Sigmoid colon (tissue), 4 donors: ENCODE measurements around the gene LGALS3.

Source experiments
- EP300 ChIP-seq, 4 donors: sonication (generic); formaldehyde crosslinking; IDR thresholded peaks; one replicate each; pipeline ENCODE4 v1.6.1; 2017; ENCODE audit warnings: antibody characterized with exemption in 4 of 4
- POLR2A ChIP-seq, 2 donors: fragments of 450-650 bp; IDR thresholded peaks; one replicate each; pipeline ENCODE4 v1.6.1; 2016; ENCODE audit warnings: antibody characterized with exemption in 2 of 2, mild to moderate bottlenecking in 2 of 2, moderate library complexity in 2 of 2
- TF ChIP-seq, protein P1 (sequence below), 4 experiments: fragments of 450-650 bp in 3 of 4; fragments of 200-600 bp in 1 of 4; IDR thresholded peaks; one replicate each; pipeline ENCODE4 v1.5.1; 2016 to 2019; ENCODE audit warnings: antibody characterized with exemption in 4 of 4, mild to moderate bottlenecking in 3 of 4, moderate library complexity in 2 of 4

DNA sequence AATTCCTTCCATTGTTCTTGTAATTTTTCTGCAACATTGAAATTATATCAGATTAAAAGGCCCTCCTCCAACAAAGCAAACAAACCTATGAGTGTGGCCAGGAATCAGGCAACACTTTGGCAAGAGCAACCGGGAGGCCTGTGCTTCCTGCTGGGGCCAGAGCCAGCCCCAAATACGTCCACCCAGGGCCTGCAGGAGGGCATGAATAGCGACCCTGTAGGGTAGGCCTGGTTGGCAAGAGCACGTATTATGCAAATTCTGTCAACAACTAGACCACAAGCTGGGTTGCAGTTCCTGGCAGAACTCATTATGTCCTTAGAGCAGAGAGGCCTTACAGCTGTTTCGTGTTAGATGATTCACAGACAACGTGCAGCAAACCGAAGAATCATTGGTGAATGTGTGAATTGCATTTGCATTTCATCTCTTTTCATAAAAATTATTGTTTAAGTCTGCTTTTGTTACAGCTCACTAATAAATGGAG, 26.9 kb upstream of the LGALS3 start:
- TF ChIP-seq POLR2A (IDR thresholded peaks at IDR 0.05) (no peak), EP300 (IDR thresholded peaks at IDR 0.05) (peak in 1 of 4 donors; percentile 4)
- TF ChIP-seq, protein P1, sequence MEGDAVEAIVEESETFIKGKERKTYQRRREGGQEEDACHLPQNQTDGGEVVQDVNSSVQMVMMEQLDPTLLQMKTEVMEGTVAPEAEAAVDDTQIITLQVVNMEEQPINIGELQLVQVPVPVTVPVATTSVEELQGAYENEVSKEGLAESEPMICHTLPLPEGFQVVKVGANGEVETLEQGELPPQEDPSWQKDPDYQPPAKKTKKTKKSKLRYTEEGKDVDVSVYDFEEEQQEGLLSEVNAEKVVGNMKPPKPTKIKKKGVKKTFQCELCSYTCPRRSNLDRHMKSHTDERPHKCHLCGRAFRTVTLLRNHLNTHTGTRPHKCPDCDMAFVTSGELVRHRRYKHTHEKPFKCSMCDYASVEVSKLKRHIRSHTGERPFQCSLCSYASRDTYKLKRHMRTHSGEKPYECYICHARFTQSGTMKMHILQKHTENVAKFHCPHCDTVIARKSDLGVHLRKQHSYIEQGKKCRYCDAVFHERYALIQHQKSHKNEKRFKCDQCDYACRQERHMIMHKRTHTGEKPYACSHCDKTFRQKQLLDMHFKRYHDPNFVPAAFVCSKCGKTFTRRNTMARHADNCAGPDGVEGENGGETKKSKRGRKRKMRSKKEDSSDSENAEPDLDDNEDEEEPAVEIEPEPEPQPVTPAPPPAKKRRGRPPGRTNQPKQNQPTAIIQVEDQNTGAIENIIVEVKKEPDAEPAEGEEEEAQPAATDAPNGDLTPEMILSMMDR (IDR thresholded peaks at IDR 0.05) = no peak
